GM12878 (cell line): Measurements from ENCODE around the gene SMIM35.

Experiments used
- EZH2 ChIP-seq: IDR thresholded peaks from 2 replicates; pipeline ENCODE4 v1.6.1; 2012; ENCODE audit warnings: low read depth, mild to moderate bottlenecking, control low read depth, inconsistent platforms, low read length, borderline replicate concordance; ENCODE audit not compliant: control insufficient read depth
- FOXK2 ChIP-seq: fragments of 450-650 bp; IDR thresholded peaks from 2 replicates; pipeline ENCODE4 v1.6.1; 2017; ENCODE audit warnings: mild to moderate bottlenecking, moderate library complexity
- FOXM1 ChIP-seq: IDR thresholded peaks from 2 replicates; pipeline ENCODE4 v1.6.1; 2012; ENCODE audit warnings: low read depth, mild to moderate bottlenecking, inconsistent platforms, low read length, moderate library complexity
- IKZF1 ChIP-seq: fragments of 450-650 bp; conservative IDR thresholded peaks from 2 replicates; pipeline ENCODE4 v1.6.1; 2017; ENCODE audit warnings: antibody characterized with exemption, mild to moderate bottlenecking
- MXI1 ChIP-seq: fragments of 150-350 bp; IDR thresholded peaks from 2 replicates; pipeline ENCODE4 v1.6.1; 2011; ENCODE audit warnings: low read depth, mild to moderate bottlenecking, inconsistent platforms, low read length, improper control_type of control experiment
- POLR2A ChIP-seq: IDR thresholded peaks from 2 replicates; pipeline ENCODE4 v1.6.1; 2011; ENCODE audit warnings: low read depth, mild to moderate bottlenecking, low read length
- POLR2AphosphoS5 ChIP-seq: IDR thresholded peaks from 2 replicates; pipeline ENCODE4 v1.6.1; 2011; ENCODE audit warnings: mild to moderate bottlenecking, low read length, inconsistent platforms
- SUPT20H ChIP-seq: IDR thresholded peaks from 2 replicates; pipeline ENCODE4 v1.6.1; 2011; ENCODE audit warnings: low read depth, mild to moderate bottlenecking, low read length, moderate library complexity, borderline replicate concordance; ENCODE audit not compliant: control insufficient read depth
- ZNF274 ChIP-seq: IDR thresholded peaks from one replicate; pipeline ENCODE4 v1.8.0; 2011; ENCODE audit not compliant: insufficient read length, insufficient read depth
- TF ChIP-seq, protein P1 (sequence below), 3 experiments: IDR thresholded peaks in 2 of 3; conservative IDR thresholded peaks in 1 of 3; 2 replicates each; pipeline ENCODE4 v1.5.1; 2011; ENCODE audit warnings: low read depth in 3 of 3, low read length in 3 of 3, mild to moderate bottlenecking in 3 of 3, control low read depth in 2 of 3, moderate library complexity in 2 of 3, inconsistent platforms in 1 of 3, mixed read lengths in 1 of 3; ENCODE audit not compliant: control insufficient read depth in 2 of 3, insufficient read depth in 1 of 3; ENCODE audit errors: extremely low read depth in 1 of 3
- TF ChIP-seq, protein P2 (sequence below): IDR thresholded peaks from 2 replicates; pipeline ENCODE4 v1.6.1; 2011; ENCODE audit warnings: borderline replicate concordance, low read depth, mild to moderate bottlenecking, moderate library complexity, mixed read lengths, low read length; ENCODE audit not compliant: insufficient read depth; ENCODE audit errors: extremely low read length
- TF ChIP-seq, protein P3 (sequence below): IDR thresholded peaks from 2 replicates; pipeline ENCODE4 v1.6.1; 2012; ENCODE audit warnings: low read depth, low read length, improper control_type of control experiment
- TF ChIP-seq, protein P4 (sequence below): IDR thresholded peaks from 2 replicates; pipeline ENCODE4 v1.6.1; 2011; ENCODE audit warnings: mild to moderate bottlenecking, low read depth, low read length, moderate library complexity; ENCODE audit not compliant: insufficient replicate concordance

DNA sequence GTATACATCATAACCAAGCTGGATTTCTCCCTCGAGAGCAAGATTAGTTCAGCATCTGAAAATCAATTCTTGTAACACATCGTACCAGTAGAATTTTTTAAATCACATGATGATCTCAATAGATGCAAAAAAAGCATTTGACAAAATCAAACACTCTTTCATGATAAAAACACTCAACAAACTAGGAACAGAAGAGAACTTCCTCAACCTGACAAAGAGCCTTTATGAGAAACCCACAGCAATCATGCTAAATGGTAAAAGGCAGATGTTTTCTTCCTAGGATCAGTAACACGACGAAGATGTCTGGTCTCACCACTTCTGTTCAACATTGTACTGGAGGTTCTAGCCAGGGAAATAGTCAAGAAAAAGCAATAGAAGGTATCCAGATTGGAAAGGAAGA is 44.0 kb downstream of the SMIM35 start:
- no peak for TF ChIP-seq SUPT20H
- TF ChIP-seq, protein P1, sequence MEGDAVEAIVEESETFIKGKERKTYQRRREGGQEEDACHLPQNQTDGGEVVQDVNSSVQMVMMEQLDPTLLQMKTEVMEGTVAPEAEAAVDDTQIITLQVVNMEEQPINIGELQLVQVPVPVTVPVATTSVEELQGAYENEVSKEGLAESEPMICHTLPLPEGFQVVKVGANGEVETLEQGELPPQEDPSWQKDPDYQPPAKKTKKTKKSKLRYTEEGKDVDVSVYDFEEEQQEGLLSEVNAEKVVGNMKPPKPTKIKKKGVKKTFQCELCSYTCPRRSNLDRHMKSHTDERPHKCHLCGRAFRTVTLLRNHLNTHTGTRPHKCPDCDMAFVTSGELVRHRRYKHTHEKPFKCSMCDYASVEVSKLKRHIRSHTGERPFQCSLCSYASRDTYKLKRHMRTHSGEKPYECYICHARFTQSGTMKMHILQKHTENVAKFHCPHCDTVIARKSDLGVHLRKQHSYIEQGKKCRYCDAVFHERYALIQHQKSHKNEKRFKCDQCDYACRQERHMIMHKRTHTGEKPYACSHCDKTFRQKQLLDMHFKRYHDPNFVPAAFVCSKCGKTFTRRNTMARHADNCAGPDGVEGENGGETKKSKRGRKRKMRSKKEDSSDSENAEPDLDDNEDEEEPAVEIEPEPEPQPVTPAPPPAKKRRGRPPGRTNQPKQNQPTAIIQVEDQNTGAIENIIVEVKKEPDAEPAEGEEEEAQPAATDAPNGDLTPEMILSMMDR (IDR thresholded peaks at IDR 0.05 in 2 of 3, conservative IDR thresholded peaks at IDR 0.05 in 1 of 3; ENCODE audit: control insufficient read depth in 2 of 3, extremely low read depth in 1 of 3, insufficient read depth in 1 of 3, low read depth in 3 of 3, low read length in 3 of 3), result no peak
- TF ChIP-seq, protein P2, sequence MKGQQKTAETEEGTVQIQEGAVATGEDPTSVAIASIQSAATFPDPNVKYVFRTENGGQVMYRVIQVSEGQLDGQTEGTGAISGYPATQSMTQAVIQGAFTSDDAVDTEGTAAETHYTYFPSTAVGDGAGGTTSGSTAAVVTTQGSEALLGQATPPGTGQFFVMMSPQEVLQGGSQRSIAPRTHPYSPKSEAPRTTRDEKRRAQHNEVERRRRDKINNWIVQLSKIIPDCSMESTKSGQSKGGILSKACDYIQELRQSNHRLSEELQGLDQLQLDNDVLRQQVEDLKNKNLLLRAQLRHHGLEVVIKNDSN, result no peak
- TF ChIP-seq, protein P3, sequence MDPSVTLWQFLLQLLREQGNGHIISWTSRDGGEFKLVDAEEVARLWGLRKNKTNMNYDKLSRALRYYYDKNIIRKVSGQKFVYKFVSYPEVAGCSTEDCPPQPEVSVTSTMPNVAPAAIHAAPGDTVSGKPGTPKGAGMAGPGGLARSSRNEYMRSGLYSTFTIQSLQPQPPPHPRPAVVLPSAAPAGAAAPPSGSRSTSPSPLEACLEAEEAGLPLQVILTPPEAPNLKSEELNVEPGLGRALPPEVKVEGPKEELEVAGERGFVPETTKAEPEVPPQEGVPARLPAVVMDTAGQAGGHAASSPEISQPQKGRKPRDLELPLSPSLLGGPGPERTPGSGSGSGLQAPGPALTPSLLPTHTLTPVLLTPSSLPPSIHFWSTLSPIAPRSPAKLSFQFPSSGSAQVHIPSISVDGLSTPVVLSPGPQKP, result no peak
- no peak for TF ChIP-seq POLR2A
- no peak for TF ChIP-seq EZH2
- no peak for TF ChIP-seq ZNF274
- TF ChIP-seq IKZF1, result no peak
- TF ChIP-seq, protein P4, sequence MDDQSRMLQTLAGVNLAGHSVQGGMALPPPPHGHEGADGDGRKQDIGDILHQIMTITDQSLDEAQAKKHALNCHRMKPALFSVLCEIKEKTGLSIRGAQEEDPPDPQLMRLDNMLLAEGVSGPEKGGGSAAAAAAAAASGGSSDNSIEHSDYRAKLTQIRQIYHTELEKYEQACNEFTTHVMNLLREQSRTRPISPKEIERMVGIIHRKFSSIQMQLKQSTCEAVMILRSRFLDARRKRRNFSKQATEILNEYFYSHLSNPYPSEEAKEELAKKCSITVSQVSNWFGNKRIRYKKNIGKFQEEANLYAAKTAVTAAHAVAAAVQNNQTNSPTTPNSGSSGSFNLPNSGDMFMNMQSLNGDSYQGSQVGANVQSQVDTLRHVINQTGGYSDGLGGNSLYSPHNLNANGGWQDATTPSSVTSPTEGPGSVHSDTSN, result no peak
- TF ChIP-seq FOXM1, result no peak
- TF ChIP-seq FOXK2, result no peak
- TF ChIP-seq POLR2AphosphoS5, result no peak
- no peak for TF ChIP-seq MXI1
